ENCODE results near the gene LYPD3. TPM values are rescaled to one million over a fixed set of nuclear protein-coding genes. Genes with fewer than 3 reads are reported as not detected.
A peak's percentile ranks its signal among the peaks of the same experiment; 100 is the strongest.

The LYPD3 gene
- total RNA-seq, 4 donors from 2014 or later: 312 to 823 (median 569) TPM

- TF ChIP-seq POLR2A (IDR thresholded peaks at IDR 0.05): no peak
- TF ChIP-seq, protein P1, sequence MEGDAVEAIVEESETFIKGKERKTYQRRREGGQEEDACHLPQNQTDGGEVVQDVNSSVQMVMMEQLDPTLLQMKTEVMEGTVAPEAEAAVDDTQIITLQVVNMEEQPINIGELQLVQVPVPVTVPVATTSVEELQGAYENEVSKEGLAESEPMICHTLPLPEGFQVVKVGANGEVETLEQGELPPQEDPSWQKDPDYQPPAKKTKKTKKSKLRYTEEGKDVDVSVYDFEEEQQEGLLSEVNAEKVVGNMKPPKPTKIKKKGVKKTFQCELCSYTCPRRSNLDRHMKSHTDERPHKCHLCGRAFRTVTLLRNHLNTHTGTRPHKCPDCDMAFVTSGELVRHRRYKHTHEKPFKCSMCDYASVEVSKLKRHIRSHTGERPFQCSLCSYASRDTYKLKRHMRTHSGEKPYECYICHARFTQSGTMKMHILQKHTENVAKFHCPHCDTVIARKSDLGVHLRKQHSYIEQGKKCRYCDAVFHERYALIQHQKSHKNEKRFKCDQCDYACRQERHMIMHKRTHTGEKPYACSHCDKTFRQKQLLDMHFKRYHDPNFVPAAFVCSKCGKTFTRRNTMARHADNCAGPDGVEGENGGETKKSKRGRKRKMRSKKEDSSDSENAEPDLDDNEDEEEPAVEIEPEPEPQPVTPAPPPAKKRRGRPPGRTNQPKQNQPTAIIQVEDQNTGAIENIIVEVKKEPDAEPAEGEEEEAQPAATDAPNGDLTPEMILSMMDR (IDR thresholded peaks at IDR 0.05): no peak
- 54 to 63% methylated on average over 1 of the region's 1 CpG for WGBS, 2 donors
- H3K4me3 ChIP-seq: no peak overlapping the region
Measured at GRCh38 chr19:43469160-43469480, 3.7 kb upstream of the LYPD3 start.

GRCh38 chr19:43468354-43469159 lies 3.1 kb upstream of the LYPD3 start:
- no peaks in the 10 kb centered on the region for H3K9me3 ChIP-seq
- intact Hi-C loops (cut with DNase I): no loop called here
- 64 to 86% methylated on average over 4 of the region's 4 CpGs for WGBS, 2 donors
- peak overlapping the region; percentile 78 to 92 (median 88) for H3K27ac ChIP-seq
- TF ChIP-seq, protein P1 (IDR thresholded peaks at IDR 0.05): peak in 1 of 6 experiments; percentile 29
- no peak for TF ChIP-seq POLR2A (IDR thresholded peaks at IDR 0.05)
- no peak for DNase-seq
- H3K27me3 ChIP-seq: no peaks in the 10 kb centered on the region
- no peaks in the 10 kb centered on the region for H3K36me3 ChIP-seq
- no peak overlapping the region for H3K4me3 ChIP-seq
- H3K4me1 ChIP-seq: peaks cover 17 to 96% (median 39%) of the 10 kb centered on the region in 3 donors

More at GRCh38 chr19:43469160-43469480, 3.7 kb upstream of the LYPD3 start:
- Histone ChIP-seq H3K4me1 (peaks cover 17 to 100% (median 38%) of the 10 kb centered on the region in 3 donors), H3K9me3 (no peaks in the 10 kb centered on the region), H3K27ac (peak overlapping the region; percentile 78 to 92 (median 88)), H3K27me3 (no peaks in the 10 kb centered on the region), H3K36me3 (no peaks in the 10 kb centered on the region)
- intact Hi-C loops (cut with DNase I): no loop called here
- no peak for DNase-seq

DNA sequence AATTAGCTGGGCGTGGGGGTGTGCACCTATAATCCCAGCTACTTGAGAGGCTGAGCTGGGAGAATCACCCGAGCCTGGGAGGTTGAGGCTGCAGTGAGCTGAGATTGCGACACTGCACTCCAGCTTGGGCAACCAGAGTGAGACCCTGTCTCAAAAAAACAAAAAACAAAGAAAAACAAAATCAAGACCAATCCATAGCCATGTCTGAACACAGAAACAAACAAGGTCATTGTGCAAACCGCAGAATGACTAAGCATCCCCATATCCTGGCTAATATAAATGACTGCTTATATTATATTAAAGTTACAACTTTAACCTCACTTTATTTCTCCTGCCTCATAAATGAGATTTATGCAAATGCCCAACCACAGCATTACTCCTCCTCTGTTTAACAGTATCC lies 2.3 kb upstream of the LYPD3 start:
- no peaks in the 10 kb centered on the region for H3K27me3 ChIP-seq
- TF ChIP-seq, protein P1 (IDR thresholded peaks at IDR 0.05): no peak
- no peak for TF ChIP-seq POLR2A (IDR thresholded peaks at IDR 0.05)
- intact Hi-C loops (cut with DNase I): no loop called here
- H3K4me3 ChIP-seq: no peak overlapping the region
- no peaks in the 10 kb centered on the region for H3K9me3 ChIP-seq
- H3K27ac ChIP-seq: peak overlapping the region; percentile 78 to 92 (median 88)
- no peak for DNase-seq
- 63 to 67% methylated on average over 4 of the region's 4 CpGs for WGBS, 2 donors
- H3K36me3 ChIP-seq: peaks cover 0 to 3% (median 0%) of the 10 kb centered on the region in 3 donors
- H3K4me1 ChIP-seq: peaks cover 17 to 92% (median 42%) of the 10 kb centered on the region in 3 donors

DNA sequence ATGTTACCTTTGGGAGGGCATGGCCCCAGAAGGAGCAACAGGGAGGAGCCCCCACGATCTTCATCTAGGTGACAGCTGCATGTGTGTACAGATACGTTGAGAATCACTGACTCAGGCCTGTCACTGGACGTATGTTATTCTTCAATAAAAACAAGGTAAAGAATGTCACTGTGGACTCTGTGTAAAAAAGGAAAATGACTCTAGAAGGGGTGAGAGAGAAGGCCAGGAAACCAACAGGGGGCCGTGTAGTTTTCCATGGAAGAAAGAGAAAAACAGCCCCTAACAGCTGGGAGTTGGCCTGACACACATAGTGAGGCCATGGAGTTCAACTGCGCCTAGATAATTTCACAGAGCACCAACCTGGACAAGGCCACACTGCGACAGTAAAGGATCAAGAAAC lies 1.9 kb upstream of the LYPD3 start:
- Histone ChIP-seq H3K27ac (peak overlapping the region; percentile 78 to 92 (median 88)), H3K4me3 (no peak overlapping the region), H3K27me3 (no peaks in the 10 kb centered on the region), H3K4me1 (peaks cover 17 to 92% (median 42%) of the 10 kb centered on the region in 3 donors), H3K9me3 (no peaks in the 10 kb centered on the region), H3K36me3 (peaks cover 0 to 7% (median 0%) of the 10 kb centered on the region in 3 donors)
- TF ChIP-seq POLR2A (IDR thresholded peaks at IDR 0.05): no peak
- TF ChIP-seq, protein P1 (IDR thresholded peaks at IDR 0.05): no peak
- no peak for DNase-seq
- WGBS, 2 donors: 57 to 74% methylated on average over 6 of the region's 6 CpGs
- intact Hi-C loops (cut with DNase I): no loop called here

DNA sequence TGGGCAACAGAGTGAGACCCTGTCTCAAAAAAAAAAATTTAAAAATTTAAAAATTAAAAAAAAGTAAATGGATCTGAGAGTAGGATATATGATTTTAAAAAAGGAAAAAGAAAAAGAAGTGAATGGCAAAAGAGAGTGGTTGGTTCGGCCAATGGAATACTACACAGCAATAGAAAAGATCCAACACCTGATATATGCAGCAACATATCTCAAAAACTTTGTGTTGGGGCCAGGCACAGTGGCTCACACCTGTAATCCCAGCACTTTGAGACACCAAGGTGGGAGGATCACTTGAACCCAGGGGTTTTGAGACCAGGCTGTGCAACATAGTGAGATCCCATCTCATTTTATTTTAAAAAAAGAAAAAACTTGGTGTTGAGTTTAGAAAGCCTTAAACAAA lies 1.4 kb upstream of the LYPD3 start:
- Histone ChIP-seq H3K27me3 (no peaks in the 10 kb centered on the region), H3K4me1 (peaks cover 17 to 92% (median 42%) of the 10 kb centered on the region in 3 donors), H3K27ac (peak overlapping the region in 3 of 4 donors; percentile 90 to 93 (median 92)), H3K9me3 (no peaks in the 10 kb centered on the region), H3K36me3 (peaks cover 0 to 12% (median 0%) of the 10 kb centered on the region in 3 donors), H3K4me3 (no peak overlapping the region)
- DNase-seq: no peak
- 96 to 100% methylated on average over 1 of the region's 1 CpG for WGBS, 2 donors
- TF ChIP-seq POLR2A (IDR thresholded peaks at IDR 0.05): no peak
- TF ChIP-seq, protein P1 (IDR thresholded peaks at IDR 0.05): no peak
- intact Hi-C loops (cut with DNase I): no loop called here

All from esophagus squamous epithelium (tissue), 5 donors.